Stimulated activated CD4-positive, alpha-beta T cell treated with anti-CD3 and anti-CD28 coated beads, Interleukin-12 subunit alpha, Interleukin-12 subunit beta, amount 100 ng/mL, for 4 hours (primary cell): ENCODE results near the gene SDHB.

ENCODE experiments used
- DNase-seq: peaks from one replicate; pipeline ENCODE4 v3.0.0-alpha.2; 2020

The SDHB gene

GRCh38 chr1:17043676-17044075 is 10.2 kb downstream of the SDHB start:
- DNase-seq: no peak

- no peak for DNase-seq
Observed at GRCh38 chr1:17040135-17040534, 13.7 kb downstream of the SDHB start.

DNA sequence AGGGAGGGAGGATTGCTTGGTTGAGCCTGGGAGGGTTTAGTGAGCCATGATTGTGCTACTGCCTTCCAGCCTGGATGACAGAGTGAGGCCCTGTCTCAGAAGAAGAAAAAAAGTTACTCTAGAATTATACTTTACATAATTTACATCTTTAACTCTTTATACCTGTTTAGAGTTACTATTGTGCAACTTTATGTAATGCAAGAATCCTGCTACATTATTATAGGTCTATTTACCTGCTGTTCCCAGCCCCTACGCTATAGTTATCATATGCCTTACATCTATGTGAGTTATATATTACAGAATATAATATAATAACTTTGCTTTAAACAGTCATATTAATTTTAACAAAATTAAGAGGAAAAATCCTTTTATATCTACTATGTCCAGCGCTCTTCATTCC is 14.3 kb downstream of the SDHB start:
- no peak for DNase-seq

DNA sequence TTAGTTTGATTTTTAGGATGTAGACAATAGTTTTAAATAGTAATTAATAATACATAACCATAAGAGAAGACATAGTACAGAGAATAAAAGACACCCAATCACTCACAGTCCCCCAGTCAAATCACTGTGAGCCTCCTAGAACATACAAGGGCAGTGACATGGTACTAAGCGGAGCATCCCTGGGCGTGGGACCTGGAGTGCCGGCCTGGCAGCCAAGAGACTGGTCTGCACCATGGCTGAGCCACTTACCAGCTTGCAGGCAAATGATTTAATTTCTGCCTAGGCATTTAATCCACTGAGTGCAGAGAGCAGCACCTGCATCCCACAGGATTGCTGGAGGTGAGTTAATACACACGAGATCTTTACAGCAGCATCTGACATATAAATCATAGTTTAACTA is 20.4 kb downstream of the SDHB start:
- DNase-seq: no peak

DNA sequence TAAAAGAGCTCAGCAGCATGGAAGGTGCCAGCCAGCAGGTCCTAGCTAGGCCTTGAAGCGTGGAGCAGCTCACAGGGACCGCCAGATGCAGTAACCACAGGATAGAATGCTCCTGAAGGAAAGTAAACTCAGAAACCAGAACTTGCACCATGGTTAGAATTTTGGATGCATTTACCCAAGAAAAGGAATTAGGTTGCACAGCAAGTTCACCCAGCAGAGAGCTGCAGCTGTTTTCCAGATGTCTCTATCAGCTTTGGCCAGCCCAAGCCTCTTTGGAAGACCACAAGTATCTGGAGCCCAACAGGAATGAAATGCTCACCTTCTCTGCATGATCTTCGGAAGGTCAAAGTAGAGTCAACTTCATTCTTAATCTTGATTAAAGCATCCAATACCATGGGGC is 21.1 kb downstream of the SDHB start:
- no peak for DNase-seq

- no peak for DNase-seq
Observed at GRCh38 chr1:17031436-17031835, 22.4 kb downstream of the SDHB start.

GRCh38 chr1:17030206-17030605 is 23.6 kb downstream of the SDHB start:
- no peak for DNase-seq

- DNase-seq: no peak
Observed at GRCh38 chr1:17028662-17029188, 25.1 kb downstream of the SDHB start.

- DNase-seq: no peak
Observed at GRCh38 chr1:17027900-17028299, 25.9 kb downstream of the SDHB start.

DNA sequence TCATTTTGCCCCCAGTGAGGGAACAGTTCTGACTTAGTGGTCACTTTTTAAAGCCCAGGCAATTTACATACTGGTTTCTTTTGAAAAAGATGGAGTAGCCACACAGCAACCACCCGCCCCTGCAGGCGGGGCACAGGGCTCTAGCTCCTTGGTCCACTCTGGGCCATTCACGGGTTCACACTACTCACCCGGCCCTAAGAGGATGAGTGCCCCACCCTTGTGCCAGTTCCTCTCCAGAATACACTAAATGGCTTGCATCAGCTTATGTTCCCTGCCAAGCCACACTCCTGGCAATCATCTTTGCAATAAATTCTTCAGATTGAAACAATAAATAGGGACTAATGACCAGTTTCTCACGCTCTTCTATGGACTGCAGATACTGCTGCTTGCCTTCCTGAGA is 26.4 kb downstream of the SDHB start:
- no peak for DNase-seq

DNA sequence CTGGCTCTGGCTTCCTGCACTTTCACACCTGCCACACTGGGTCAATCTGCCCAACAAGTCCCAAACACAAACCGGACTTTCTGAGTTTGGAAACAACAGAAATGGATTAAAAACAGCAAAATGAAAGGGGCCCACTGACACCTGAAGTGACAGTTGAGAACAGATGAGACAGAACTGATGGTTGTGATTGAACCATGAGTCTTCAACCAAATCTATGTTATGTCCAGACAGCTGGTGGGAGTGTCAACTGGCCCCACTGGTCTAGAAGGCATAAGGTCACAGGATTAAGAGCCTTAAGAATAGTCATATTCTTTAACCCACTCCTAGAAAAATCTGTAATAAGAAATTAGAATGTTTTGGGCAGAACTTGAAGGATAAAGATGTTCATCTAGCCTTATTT is 29.1 kb downstream of the SDHB start:
- no peak for DNase-seq

GRCh38 chr1:17023573-17023972 is 30.3 kb downstream of the SDHB start:
- DNase-seq: no peak

GRCh38 chr1:17023102-17023501 is 30.7 kb downstream of the SDHB start:
- DNase-seq: no peak

- DNase-seq: no peak
Observed at GRCh38 chr1:17021896-17022295, 31.9 kb downstream of the SDHB start.

- DNase-seq: no peak
Observed at GRCh38 chr1:17020502-17020901, 33.3 kb downstream of the SDHB start.

GRCh38 chr1:17018849-17019248 is 35.0 kb downstream of the SDHB start:
- no peak for DNase-seq

- no peak for DNase-seq
Observed at GRCh38 chr1:17017435-17017834, 36.4 kb downstream of the SDHB start.

GRCh38 chr1:17016317-17016661 is 37.5 kb downstream of the SDHB start:
- no peak for DNase-seq

DNA sequence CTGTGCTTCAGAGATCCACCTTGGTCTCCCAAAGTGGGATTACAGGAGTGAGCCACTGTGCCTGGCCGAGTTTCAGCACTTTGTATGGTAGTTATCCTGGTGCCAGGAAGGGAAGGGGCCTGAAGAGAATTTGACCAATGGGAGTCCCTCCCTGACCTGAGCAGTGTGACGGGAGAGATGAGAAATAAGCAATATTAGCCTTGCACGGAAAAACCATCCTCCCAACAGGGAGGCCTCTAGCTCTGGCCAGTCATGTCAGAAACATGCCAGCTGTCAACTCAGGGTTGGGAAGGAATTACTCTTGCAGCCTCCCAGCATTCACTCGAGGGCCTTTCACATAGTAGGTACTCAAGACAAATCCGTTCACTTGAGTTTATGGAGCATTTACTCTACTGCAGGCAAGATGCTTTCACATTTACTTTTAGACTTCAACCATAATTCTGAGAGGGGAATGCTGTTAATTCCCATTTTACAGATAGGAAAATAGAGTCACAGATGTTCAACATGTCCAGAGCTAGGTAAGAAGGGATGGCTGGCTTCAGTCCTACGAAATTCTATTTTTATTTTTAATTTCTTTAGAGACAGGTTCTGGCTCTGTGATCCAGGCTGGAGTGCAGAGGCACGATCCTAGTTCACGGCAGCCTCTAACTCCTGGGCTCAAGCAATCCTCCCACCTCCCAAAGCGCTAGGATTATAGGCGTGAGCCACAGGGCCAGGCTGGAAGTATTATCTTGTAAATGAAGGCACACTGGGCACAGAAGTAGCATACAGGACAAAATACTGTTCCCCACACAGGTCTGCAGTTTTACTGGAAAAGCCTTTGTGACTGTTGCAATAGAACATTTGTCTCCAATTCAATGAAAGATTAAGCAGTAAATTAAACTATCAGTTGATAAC is 38.9 kb downstream of the SDHB start:
- no peak for DNase-seq

GRCh38 chr1:17013491-17014320 is 40.1 kb downstream of the SDHB start:
- no peak for DNase-seq

- DNase-seq: no peak
Observed at GRCh38 chr1:17012775-17013490, 40.9 kb downstream of the SDHB start.

DNA sequence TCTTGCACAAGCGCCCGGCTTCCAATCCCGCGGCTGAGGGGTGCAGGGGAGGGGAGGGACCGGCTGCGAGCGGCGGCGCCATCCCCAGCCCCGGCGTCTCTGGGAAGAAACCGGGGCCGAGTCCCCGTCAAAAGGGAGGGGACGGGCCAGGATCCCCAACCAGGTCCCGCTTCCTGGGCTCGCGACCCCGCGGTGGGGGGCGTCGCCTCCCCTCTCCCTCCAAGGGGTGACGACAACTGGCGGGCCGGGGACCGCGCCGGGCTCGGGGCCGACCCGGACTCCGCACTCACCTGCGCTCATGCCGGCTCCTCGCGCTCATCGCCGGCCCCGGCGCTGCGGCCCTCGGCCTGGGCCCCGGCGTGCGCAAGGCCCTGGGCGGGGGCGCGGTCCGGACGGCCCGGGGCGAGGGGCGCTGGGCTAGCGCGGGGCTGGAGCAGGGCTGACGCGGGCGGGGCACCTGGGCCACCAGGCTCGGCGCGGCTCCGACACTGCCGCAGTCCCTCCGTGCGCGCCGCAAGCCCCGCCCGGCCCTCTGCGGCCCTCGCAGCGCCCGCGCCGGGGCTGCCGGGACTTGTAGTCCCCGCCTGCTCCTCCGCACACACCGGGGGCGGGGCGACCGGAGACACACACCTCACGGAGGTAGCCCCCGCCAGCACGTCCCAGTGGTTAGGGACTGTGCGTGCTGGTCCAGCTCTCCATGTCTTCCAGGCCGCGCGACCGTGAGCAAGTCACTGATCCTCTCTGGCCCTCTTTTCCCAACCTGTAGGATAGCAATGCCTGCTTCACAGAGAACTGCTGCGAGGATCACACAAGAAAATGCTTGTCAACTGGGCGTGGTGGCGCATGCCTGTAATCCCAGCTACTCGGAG is 42.2 kb downstream of the SDHB start, which contains the start of gene ATP13A2:
Gene ATP13A2, minus strand, starts transcription at position 490 of the 869 bp plus-strand sequence. Its CDS starts 190 bp downstream, at position 300.
- DNase-seq: peak; percentile 83
